GM18873 (cell line): Measurements from ENCODE around the gene NUDT7.

ENCODE experiments used
- ATAC-seq: cut with Tn5 transposase; IDR thresholded peaks from one replicate; pipeline ENCODE4 v1.9.1; 2021; ENCODE audit warnings: mild to moderate bottlenecking, moderate library complexity, moderate number of reproducible peaks; ENCODE audit not compliant: unreplicated experiment, low FRiP score

Gene NUDT7

GRCh38 chr16:77775911-77776909, 53.9 kb downstream of the NUDT7 start:
- no peak for ATAC-seq

- ATAC-seq = no peak
Observed at GRCh38 chr16:77777745-77778144, 55.4 kb downstream of the NUDT7 start.

GRCh38 chr16:77780378-77780837, 58.1 kb downstream of the NUDT7 start:
- ATAC-seq = no peak

- ATAC-seq = no peak
Observed at GRCh38 chr16:77781091-77781490, 58.8 kb downstream of the NUDT7 start.

- no peak for ATAC-seq
Observed at GRCh38 chr16:77782694-77783093, 60.4 kb downstream of the NUDT7 start.

- no peak for ATAC-seq
Observed at GRCh38 chr16:77784441-77785372, 62.4 kb downstream of the NUDT7 start.

GRCh38 chr16:77785373-77785764, 63.1 kb downstream of the NUDT7 start:
- no peak for ATAC-seq

- no peak for ATAC-seq
Observed at GRCh38 chr16:77786186-77786847, 64.0 kb downstream of the NUDT7 start.

GRCh38 chr16:77787452-77787851, 65.1 kb downstream of the NUDT7 start:
- no peak for ATAC-seq

GRCh38 chr16:77788181-77789084, 66.1 kb downstream of the NUDT7 start, which contains the start of gene VAT1L:
Gene VAT1L, plus strand, starts transcription at chr16:77788564. Its CDS starts 119 bp downstream, at chr16:77788683.
- ATAC-seq = no peak

- no peak for ATAC-seq
Observed at GRCh38 chr16:77789085-77790008, 67.0 kb downstream of the NUDT7 start.

GRCh38 chr16:77790009-77790372, 67.7 kb downstream of the NUDT7 start:
- ATAC-seq = no peak

GRCh38 chr16:77790912-77791311, 68.6 kb downstream of the NUDT7 start:
- ATAC-seq = no peak
